ENCODE data around the gene RFTN1.

GRCh38 chr3:16463914-16464313 is 49.6 kb downstream of the RFTN1 start:
- TF ChIP-seq CTCF (conservative IDR thresholded peaks at IDR 0.05; ENCODE audit: low read length) (no peak), EZH2phosphoT487 (IDR thresholded peaks at IDR 0.05; ENCODE audit: borderline replicate concordance) (no peak)

All from Loucy (cell line).